Esophagus muscularis mucosa (tissue), 4 donors: ENCODE results near the gene VEGFC. TPM values are rescaled to one million over a fixed set of nuclear protein-coding genes. Genes with fewer than 3 reads are reported as not detected.

ENCODE experiments used
- DNase-seq: peaks from one replicate; pipeline ENCODE4 v3.0.0-alpha.2; 2017; ENCODE audit errors: extremely low spot score
- H3K27ac ChIP-seq, 4 donors: fragments of 200-600 bp; sonication (generic); replicated peaks in 1 of 4; 1 replicate in 3 of 4; 2 replicates in 1 of 4; pipeline ENCODE4 v1.5.1; 2016 to 2019; ENCODE audit warnings: mild to moderate bottlenecking in 1 of 4
- H3K27me3 ChIP-seq, 4 donors: fragments of 200-600 bp; sonication (generic); one replicate each; pipeline versions ENCODE4 v1.5.1 to v1.6.0; 2016 to 2019
- H3K36me3 ChIP-seq, 4 donors: fragments of 200-600 bp; sonication (generic); one replicate each; pipeline ENCODE4 v1.5.1; 2016 to 2019
- H3K4me1 ChIP-seq, 4 donors: fragments of 200-600 bp; sonication (generic); one replicate each; pipeline ENCODE4 v1.5.1; 2016 to 2019
- H3K4me3 ChIP-seq, 4 donors: fragments of 200-600 bp; sonication (generic); 1 replicate in 2 of 4; 2 replicates in 2 of 4; pipeline ENCODE4 v1.5.1; 2016 to 2019; ENCODE audit warnings: mild to moderate bottlenecking in 4 of 4, moderate library complexity in 1 of 4
- H3K9me3 ChIP-seq, 4 donors: fragments of 200-600 bp; sonication (generic); 1 replicate in 3 of 4; 2 replicates in 1 of 4; pipeline ENCODE4 v1.5.1; 2016 to 2019
- CTCF ChIP-seq, 3 experiments: fragments of 200-600 bp in 2 of 3; fragments of 450-650 bp in 1 of 3; sonication (generic) in 2 of 3; IDR thresholded peaks; one replicate each; pipeline ENCODE4 v1.5.1; 2017 to 2019; ENCODE audit warnings: antibody characterized with exemption in 3 of 3, mild to moderate bottlenecking in 2 of 3, moderate library complexity in 1 of 3
- EP300 ChIP-seq: sonication (generic); formaldehyde crosslinking; IDR thresholded peaks from one replicate; pipeline ENCODE4 v1.6.1; 2017; ENCODE audit warnings: antibody characterized with exemption
- POLR2A ChIP-seq: fragments of 450-650 bp; IDR thresholded peaks from one replicate; pipeline ENCODE4 v1.6.1; 2017; ENCODE audit warnings: antibody characterized with exemption, moderate library complexity, mild to moderate bottlenecking, low read depth
- POLR2AphosphoS5 ChIP-seq, 2 donors: sonication (generic); formaldehyde crosslinking; IDR thresholded peaks; one replicate each; pipeline ENCODE4 v1.6.1; 2017; ENCODE audit warnings: antibody characterized with exemption in 2 of 2
- WGBS: methylation state at CpG from one replicate; pipeline ENCODE4 v1.1.5; 2018; 5-methylcytosine and 5-hydroxymethylcytosine counted together
- intact Hi-C: fragments of 100-400 bp; cut with DNase I; formaldehyde crosslinking; loops from one replicate; pipeline ENCODE4 v1.15.1; 2023
- total RNA-seq, 4 donors: library from RNA; depleted of rRNA; stranded (reverse); fragments of >200 nt; gene quantifications; one replicate each; pipeline versions ENCODE4 v1.1.0 to v1.2.1, GENCODE V29; 2016

The VEGFC gene
- total RNA-seq, 4 donors from 2014 or later, result 4.2 to 10.3 (median 6.9) TPM

GRCh38 chr4:176810481-176811249, 17.9 kb upstream of the VEGFC start:
- intact Hi-C loops, result no loop called here
- Histone ChIP-seq H3K4me3 (no peak overlapping the region), H3K27ac (no peak overlapping the region), H3K9me3 (peaks cover 0 to 10% (median 7%) of the 10 kb centered on the region in 4 donors), H3K36me3 (no peaks in the 10 kb centered on the region), H3K4me1 (no peaks in the 10 kb centered on the region), H3K27me3 (no peaks in the 10 kb centered on the region)
- TF ChIP-seq POLR2AphosphoS5 (IDR thresholded peaks at IDR 0.05) (no peak), POLR2A (no peak), EP300 (no peak), CTCF (IDR thresholded peaks at IDR 0.05) (no peak)
- no peak for DNase-seq
- 78% methylated on average over 3 of the region's 3 CpGs for WGBS

- Histone ChIP-seq H3K27ac (no peak overlapping the region), H3K36me3 (no peaks in the 10 kb centered on the region), H3K9me3 (peaks cover 0 to 10% (median 7%) of the 10 kb centered on the region in 4 donors), H3K27me3 (no peaks in the 10 kb centered on the region), H3K4me3 (no peak overlapping the region), H3K4me1 (no peaks in the 10 kb centered on the region)
- TF ChIP-seq EP300 (no peak), CTCF (IDR thresholded peaks at IDR 0.05) (no peak), POLR2A (no peak), POLR2AphosphoS5 (IDR thresholded peaks at IDR 0.05) (no peak)
- DNase-seq, result no peak
- intact Hi-C loops, result no loop called here
- 92% methylated on average over 5 of the region's 5 CpGs for WGBS
Measured at GRCh38 chr4:176806778-176807375, 14.2 kb upstream of the VEGFC start.

GRCh38 chr4:176805155-176805554, 12.4 kb upstream of the VEGFC start:
- H3K27ac ChIP-seq, result no peak overlapping the region
- no peaks in the 10 kb centered on the region for H3K27me3 ChIP-seq
- H3K4me1 ChIP-seq, result no peaks in the 10 kb centered on the region
- peaks cover 0 to 10% (median 7%) of the 10 kb centered on the region in 4 donors for H3K9me3 ChIP-seq
- no peaks in the 10 kb centered on the region for H3K36me3 ChIP-seq
- intact Hi-C loops, result no loop called here
- TF ChIP-seq CTCF (IDR thresholded peaks at IDR 0.05) (no peak), EP300 (no peak), POLR2A (no peak), POLR2AphosphoS5 (IDR thresholded peaks at IDR 0.05) (no peak)
- DNase-seq, result no peak
- H3K4me3 ChIP-seq, result no peak overlapping the region

GRCh38 chr4:176800891-176801534, 8.3 kb upstream of the VEGFC start:
- no peak overlapping the region for H3K4me3 ChIP-seq
- no peak for DNase-seq
- H3K4me1 ChIP-seq, result no peaks in the 10 kb centered on the region
- TF ChIP-seq POLR2A, result no peak
- no peak for TF ChIP-seq EP300
- no peak for TF ChIP-seq CTCF (IDR thresholded peaks at IDR 0.05)
- no peak for TF ChIP-seq POLR2AphosphoS5 (IDR thresholded peaks at IDR 0.05)
- no peaks in the 10 kb centered on the region for H3K9me3 ChIP-seq
- intact Hi-C loops, result no loop called here
- no peaks in the 10 kb centered on the region for H3K36me3 ChIP-seq
- H3K27ac ChIP-seq, result no peak overlapping the region
- no peaks in the 10 kb centered on the region for H3K27me3 ChIP-seq
- WGBS, result 0% methylated on average over 2 of the region's 2 CpGs
